HG02884 (cell line): ENCODE results near the gene SGPP1.
"Not testable (repeated sequence)": the region's sequence is repeated elsewhere in the genome, so short reads cannot be mapped to it uniquely, and the experiment has no call there.

Source experiments
- ATAC-seq: cut with Tn5 transposase; IDR thresholded peaks from one replicate; pipeline ENCODE4 v1.9.1; 2021; ENCODE audit warnings: mild to moderate bottlenecking, moderate library complexity; ENCODE audit not compliant: unreplicated experiment

SGPP1 gene

DNA sequence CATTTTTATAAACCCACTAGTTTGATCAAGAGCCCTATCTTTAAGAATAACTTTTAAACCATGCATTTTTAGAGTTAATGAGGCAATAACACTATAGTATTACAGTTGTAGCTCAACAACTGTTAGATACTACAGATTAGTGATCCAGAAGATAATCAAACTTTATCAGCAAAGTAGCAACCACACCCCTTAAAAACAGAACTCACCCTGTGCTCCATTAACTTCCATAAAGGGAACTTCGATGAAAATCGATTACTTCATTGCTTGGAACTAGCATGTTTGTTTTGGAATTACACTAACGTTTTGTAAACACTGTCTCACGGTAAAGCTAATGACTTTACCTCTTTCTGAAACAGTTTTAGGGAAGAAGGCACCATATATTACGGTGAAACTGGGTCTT is 1.4 kb downstream of the SGPP1 start:
- ATAC-seq: no peak

DNA sequence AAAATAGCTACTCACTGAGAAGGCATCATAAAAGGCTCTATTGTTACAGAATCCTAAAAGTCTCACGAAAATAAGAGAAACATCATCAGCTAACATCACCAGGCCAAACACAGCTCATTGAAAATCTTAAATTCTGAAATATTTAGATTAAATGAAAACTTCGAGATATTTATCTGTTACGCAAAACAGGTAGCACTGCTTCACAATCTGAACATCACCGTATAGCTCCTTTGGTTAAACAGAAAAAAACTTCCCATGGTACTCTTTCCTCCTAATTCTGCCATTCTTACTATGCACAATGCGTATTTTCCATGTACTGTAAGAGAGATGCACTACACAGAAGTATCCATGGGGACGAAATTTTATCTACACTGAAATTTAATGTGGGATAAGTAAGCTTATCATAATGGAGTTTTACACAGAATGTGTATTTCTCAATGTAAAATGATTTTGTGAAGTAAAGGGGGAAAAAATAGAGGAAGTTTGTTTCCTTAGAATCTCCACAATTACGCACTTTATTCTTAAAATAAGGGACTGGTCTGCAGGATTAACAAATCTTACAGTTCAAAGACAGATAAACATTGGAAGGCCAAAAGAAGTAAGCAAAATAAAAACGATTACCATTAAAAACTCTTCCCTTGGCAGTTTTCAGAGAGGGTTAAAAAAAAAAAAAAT is 1.9 kb downstream of the SGPP1 start:
- ATAC-seq: no peak

DNA sequence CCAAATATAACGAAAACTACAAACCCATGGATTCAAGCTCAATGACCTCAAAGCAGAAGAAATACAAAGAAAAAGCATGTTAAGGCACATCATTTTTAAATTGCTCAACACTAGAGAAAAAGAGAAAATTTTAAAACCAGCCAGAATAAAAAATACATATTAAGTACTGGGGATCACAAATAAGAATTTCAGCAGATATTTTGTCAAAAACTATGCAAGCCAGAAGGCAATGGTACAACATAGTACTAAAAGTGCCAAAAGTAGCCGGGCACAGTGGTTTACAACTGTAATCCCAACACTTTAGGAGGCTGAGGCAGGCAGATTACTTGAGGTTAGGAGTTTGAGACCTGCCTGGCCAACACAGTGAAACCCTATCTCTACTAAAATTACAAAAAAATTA is 10.2 kb downstream of the SGPP1 start:
- no peak for ATAC-seq

DNA sequence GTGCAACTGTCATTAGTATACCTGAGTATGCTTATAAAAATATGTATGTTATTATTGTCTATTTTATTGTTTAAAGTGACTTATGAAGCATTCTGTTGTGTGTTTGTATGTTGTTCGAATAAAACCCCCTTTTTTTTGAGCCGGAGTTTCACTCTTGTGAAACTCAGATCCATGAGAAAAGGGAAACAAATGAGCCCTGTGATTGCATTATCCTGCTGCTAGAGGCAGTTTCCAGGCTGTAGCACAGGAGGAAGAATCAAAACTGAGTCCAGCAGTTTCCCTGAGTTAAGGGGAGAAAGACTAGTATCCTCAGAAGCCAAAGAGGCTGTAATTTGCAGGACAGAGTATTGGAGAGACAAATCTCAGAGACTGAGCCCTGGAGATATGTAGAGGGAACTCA is 12.5 kb downstream of the SGPP1 start:
- no peak for ATAC-seq

DNA sequence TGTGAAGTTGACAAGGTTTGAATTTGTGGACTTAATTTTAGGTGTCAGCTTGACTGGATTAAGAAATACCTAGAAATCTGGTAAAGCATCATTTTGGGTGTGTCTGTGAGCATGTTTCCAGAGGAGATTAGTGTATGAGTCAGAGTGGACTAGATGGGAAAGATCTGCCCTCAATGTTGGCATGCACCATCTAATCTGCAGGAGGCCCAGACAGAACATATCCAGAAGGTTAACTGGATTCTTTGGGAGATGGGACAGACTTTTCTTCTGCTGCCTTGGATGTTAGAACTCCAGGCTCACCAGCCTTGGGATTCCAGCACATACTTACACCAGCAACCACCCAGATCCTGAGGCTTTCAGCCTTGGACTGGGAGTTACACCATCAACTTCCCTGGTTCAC is 14.1 kb downstream of the SGPP1 start:
- no peak for ATAC-seq

DNA sequence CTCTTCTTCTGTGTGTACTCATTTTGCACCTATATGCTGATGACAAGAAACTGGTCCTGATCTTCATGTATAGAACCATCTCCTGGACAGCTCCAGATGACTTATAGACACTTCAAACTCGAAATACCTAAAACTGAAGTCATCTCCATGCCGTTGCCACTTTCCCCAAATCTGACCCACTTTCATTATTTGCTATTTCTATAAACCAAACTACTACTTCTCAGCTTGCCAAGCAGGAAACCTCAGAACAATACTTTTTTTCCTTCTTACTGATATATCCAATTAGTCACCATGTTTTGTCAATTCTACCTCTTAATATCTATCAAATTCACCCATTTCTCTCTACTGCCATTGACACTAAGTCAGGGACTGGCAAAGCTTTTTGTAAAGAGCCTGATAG is 14.8 kb downstream of the SGPP1 start:
- ATAC-seq: no peak

DNA sequence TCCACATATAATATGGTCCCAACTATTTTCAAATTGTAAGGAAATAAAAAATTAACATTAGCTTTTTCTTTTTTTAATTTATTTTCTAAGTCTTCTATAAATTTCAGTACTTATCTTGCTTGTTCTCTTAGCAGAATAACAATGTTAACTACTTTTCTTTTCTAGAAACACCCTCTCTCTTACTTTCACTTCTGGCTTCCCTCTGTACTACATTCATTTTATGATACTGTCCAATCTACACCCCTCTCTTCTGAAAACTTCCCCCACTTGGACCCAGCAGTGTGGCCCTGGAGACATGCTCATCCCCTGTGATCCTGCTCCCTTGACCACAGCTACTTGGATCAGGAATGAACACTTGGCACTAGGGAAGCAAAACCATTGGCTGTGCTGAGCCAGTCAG is 15.7 kb downstream of the SGPP1 start:
- no peak for ATAC-seq

DNA sequence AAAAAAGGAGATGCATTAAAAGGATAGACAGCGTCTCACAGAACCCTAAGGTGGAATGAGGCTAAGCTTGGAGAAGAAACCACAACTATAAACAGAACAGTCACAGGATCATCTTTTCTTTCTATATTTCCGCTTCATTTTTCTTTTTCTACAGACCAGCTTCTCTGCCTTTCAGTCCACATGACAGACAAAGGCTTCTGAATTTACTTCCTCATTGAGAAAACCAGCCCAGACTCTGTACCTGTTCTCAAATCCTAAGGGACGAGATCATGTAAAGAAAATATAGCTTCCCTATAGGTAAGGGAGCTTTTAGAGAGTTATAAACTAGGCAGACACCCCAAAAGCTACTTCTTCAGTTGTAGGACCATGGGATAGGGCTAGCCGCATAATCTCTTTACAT is 17.4 kb downstream of the SGPP1 start:
- ATAC-seq: no peak

DNA sequence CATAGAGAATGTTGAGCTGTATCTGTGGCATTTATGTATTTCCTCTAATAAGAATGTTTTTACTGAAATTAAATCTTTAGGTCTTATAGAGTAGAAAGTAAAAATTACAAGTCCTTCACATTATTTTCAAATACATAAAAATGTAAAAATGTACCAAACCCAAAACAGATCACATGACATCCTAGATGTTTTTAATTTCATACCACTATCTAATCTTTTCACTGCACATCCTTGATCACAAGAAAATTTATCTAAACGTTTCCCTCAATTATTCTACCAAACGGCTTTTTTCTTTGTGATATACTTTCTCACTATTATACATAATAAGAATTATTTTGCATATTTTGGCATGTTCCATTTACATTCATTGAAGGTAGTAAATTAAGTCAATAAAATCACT is 18.3 kb downstream of the SGPP1 start:
- ATAC-seq: no peak

DNA sequence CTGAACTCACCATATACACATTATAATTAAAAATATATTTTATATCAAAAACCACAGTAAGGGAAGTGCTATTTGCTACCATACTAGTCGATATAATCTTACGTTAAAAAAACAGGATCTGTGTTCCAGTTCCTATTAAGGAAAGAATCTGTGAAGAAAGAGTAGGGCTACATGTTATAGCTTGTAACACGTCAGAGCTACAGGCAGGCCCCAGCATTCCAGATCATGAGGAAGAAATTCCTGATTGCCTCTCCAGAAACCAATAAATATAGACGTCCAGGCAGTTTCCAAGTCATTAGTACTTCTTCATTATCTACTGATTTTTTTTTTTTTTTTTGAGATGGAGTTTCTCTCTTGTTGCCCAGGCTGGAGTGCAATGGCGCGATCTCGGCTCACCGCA is 20.6 kb downstream of the SGPP1 start:
- ATAC-seq: no peak

DNA sequence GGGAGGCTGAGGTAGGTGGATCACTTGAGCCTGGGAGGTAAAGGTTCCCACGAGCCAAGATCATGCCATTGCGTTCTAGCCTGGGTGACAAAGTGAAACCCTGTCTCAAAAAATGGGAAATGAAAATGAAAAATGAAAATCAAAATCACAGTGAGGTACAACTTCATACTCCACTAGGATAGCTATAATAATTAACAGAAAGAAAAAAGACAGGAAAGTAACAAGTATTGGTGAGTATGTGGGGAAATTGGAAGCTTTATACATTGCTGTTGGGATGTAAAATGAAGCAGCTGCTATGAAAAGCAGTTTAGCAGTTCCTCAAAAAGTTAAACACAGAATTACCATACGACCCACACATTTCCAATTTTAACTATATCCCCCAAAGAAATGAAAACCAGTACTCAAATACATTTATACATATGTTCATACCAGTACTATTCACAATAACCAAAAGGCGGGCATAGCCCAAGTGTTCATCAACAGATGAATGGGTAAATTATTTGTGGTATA is 22.2 kb downstream of the SGPP1 start:
- ATAC-seq: peak; percentile 53

DNA sequence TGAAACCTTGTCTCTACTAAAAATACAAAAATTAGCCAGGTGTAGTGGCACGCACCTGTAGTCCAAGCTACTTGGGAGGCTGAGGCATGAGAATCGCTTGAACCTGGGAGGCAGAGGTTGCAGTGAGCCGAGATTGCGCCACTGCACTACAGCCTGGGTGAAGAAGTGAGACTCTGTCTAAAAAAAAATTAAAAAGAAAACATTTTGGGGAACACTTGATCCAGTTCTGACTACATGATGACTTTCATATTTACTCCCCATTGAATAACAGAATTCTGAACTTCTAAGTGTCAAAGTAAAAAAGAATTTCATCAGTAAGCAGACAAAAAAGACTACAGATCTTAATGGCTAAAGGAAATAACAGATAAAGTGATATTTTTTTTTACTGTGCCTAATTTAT is 25.3 kb downstream of the SGPP1 start:
- not testable (repeated sequence) for ATAC-seq

DNA sequence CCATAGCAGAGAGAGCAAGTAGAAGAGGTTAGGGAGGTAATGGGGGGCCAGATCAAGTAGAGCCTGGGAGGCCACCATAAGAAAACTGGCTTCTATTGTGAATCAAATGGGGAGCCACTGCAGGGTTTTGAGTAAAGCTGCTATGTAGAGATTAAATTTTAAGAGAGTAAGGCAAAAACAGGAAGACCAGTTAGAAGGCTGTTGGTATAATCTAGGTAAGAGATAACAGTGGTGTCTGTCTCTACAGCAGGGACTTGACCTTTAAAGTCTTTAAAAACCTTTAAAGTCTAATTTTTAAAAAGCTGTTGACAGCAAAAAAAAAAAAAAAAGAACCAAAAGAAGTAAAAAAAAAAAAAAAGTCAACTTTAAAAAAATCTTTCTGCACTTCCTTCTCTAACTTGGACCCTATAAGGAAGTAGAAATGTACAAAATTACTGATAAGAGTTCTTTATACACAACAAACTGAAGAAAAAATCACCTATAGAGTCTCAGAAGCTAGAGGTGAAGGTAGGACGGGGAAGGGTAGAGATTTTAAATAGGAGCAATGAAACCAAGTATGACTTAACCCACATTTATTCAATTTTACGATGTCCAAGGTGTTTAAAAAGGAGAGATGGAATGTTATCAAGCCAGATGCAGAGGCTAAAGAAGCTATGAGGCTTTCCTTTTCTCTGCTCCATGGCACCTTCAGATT is 26.1 kb downstream of the SGPP1 start:
- ATAC-seq: no peak

DNA sequence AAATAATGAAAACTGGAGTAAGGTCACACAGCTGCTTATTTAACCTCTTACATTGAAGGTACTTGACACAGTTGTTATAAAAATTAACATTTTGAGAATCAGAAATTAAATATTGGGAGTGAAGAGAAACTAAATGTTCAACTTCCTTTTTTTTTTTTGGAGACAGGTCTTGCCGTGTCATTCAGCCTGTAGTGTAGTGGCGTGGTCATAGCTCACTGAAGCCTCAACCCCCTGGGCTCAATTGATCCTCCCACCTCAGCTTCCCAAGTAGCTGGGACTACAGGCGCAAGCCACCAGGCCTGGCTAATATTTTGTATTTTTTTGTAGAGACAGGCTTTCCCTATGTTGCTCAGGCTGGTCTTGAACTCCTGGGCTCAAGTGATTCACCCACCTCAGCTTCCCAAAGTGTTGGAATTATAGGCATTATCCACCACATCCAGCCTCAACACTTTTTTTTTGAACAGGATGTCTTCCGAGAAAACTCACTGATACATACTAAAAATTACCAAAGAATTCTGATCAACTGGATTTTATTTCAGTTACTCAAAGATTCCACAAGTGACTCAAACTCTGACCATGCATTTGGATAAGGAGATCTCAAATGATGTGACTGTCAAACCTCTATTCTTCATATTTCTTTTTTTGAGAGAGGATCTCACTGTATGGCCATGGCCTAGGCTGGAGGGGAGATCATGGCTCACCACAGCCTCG is 35.4 kb downstream of the SGPP1 start:
- no peak for ATAC-seq

DNA sequence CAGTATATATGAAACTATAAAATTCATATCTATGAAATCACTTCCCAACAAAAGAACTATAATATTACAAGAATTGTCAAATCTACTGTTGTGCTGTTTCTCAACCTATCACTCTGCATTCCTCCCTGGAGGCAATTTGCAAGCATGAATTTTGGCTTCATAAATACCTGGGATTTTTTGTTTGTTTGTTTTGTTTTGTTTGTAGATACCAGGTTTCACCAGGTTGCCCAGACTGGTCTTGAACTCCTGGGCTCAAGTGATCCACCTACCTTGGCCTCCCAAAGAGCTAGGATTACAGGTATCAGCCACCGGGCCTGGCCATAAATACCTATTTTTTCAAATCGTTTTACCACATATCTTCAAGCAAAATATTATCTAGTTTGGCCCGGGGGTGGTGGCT is 38.7 kb downstream of the SGPP1 start:
- no peak for ATAC-seq

DNA sequence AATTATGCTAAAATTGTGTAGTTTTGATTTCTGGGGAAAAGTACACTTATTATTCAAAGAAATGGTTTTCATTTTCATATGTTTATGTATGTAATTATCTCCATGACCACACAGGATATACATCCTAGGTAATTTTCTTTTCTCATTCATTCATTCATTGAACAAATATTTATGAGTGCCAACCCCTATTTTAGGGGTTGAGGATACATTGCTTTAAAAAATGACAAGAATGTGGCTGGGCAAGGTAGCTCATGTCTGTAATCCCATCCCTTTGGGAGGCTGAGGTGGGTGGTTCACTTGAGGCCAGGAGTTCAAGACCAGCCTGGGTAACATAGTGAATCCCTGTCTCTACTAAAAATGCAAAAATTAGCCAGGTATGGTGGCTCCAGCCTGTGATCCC is 40.9 kb downstream of the SGPP1 start:
- no peak for ATAC-seq

DNA sequence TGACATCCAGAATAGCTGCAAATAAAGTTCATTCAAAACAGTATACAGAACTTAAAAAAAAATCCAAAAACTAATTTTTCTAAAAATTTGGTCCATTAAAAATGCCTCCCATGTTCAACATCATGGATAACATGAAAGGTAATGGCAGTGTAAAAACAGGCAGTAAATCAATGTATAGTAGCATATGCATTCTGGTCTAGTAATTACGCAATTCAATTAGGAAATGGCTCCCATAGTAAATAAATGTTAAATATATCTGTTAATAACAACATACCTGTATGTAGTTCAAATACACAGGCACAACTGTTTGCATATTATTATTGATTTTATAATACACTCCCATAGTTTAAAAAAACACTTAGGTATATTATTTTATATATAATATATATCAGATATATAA is 42.5 kb downstream of the SGPP1 start:
- no peak for ATAC-seq

DNA sequence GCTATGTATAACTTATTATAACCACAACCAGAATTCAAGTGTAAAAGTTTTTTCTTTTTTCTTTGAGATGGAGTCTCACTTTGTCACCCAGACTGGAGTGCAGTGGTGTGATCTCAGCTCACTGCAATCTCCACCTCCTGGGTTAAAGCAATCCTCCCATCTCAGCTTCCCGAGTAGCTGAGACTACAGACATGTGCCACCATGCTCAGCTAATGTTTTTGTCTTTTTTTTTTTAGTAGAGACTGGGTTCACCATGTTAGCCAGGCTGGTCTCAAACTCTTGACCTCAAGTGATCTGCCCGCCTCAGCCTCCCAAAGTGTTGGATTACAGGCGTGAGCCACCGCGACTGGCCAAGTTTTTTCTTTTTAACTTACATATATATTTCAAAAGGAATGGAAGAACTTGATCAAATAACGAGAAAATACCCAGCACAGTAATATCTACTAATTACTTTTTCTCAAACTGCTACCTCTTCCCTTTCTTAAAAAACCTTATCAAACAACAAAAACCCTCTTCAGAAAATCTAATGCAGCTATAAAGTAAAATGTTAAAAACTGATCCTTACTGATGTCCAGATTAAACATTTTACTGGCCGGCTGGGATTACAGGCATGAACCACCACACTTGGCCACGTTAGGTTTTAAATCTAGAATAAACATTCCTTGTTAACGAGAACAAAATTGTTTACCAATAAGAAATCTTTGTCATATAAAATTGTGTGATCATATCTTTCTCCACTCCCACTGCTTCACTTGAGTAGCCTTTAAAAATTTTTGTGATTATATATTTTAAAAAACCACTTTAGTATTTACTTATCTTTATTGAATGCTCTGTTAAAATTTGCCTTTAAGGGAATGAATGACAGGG is 44.9 kb downstream of the SGPP1 start:
- ATAC-seq: no peak

DNA sequence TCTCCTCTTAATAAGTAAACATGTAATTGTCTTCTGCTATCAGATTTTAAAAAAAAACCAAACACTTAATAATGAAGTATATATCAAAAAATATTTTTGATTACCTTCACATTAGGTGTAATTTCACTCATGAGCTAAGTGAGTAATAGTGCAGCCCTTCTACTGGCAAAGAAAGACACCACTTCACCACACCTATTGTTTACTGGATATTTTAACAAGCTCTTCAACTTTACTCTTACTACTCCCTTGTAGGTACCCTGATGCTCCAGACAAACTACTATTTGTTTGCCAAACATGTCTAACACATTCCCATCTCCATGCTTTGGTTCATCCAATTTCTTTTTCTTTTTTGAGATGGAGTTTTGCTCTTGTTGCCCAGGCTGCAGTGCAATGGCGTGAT is 49.3 kb downstream of the SGPP1 start:
- ATAC-seq: no peak

DNA sequence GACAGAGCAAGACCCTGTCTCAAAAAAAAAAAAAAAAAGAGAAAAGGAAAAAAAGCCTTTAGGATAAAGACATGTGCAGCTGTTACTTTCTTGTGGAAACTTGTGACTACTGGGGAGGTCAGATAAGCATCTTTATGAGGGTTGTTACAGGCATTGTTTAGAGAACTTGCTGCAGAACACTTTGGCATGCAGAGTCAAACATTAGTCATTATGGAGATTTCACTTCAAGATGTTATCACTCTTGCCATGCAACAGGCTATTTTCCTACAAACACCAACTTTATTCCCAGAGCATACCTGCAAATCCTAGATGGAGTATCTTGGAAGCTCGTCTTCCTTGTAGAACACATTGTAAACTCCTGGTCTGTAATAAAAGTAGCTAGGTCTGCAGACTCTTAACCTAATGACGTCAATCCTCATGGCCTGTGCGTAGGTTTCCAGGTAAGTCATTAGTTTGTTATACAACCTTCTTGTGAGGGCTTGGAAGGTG is 49.9 kb downstream of the SGPP1 start:
- ATAC-seq: no peak

DNA sequence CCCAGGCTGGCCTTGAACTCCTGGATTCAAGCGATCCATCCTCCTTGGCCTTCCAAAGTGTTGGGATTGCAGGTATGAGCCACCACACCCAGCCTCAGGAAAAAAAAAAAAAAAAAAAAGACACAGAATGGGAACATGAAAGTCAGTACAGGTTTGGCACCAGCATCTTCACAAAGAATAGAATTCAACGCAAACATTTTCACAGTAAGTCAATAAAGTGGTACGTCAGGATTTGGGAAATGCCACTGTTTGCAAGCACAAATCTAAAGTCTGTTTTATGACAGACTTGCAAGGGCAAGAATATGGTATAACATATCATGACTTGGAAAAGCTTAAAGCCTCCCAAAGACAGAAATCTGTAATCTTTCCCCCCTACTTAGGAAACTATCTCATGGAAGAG is 51.2 kb downstream of the SGPP1 start:
- ATAC-seq: no peak
